HG03575 (cell line): ENCODE results near the gene NCKAP5.

Experiments used
- ATAC-seq: cut with Tn5 transposase; IDR thresholded peaks from one replicate; pipeline ENCODE4 v1.9.1; 2021; ENCODE audit not compliant: unreplicated experiment, insufficient number of reproducible peaks, low FRiP score; ENCODE audit errors: extremely low read depth

NCKAP5 gene

DNA sequence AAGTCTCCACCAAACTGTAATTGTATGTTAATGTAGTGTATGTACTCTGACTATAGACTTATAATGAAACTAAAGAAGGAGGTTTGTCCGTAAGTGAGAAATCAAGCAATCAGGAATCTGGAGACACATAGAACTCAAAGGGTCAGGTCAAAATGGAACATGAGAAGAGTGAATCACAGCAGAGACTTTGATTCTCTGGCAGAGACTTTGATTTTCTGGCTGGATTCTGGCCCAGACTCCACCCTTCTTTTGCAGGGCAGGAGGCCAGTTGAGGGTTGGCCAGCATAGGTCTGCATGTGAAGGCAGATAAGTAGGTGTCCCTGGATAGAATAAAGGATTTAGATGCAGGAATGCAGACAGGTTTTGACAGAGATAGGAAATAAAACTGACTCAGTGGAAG lies 11.0 kb upstream of the NCKAP5 start:
- ATAC-seq, result no peak

DNA sequence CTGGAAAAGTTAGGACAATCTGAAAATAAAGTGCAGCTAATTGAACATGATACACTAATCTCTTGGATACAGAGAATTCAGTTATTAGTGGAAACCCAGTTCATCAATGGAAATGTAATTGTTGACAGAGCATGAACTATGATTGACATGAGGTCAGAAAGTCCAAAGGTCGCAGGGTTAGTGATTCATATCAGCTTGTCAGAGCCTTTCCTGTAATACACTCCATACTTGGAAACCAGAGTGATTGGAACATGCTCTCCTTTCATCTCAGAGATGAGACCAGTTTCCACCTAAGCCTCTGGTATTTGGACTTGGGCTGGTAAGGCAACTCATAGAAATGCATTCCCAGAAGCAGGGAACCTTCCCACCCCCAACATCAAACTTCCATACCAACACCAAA lies 8.5 kb upstream of the NCKAP5 start:
- no peak for ATAC-seq

- ATAC-seq, result no peak
These were observed 6.4 kb upstream of the NCKAP5 start for GRCh38 chr2:133574620-133575019.

DNA sequence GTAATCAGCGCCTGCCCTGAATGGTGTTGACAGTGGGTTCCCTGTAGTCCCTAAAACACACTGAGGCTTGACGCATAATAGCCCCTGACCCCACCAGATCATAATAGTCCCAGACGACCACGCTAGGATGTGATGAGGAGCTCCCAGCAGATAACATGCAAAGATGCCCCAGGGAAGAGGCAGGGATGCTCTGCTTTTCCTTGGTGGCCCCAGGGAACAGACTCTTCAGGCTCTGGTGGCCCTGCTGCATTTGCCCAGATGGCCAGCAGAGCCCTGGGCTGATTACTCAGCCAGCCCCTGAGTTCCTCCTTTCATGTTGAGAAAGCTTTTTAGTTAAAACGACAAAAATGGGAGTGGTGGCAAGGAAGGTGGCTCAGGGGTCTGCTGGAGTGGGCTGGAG lies 5.9 kb upstream of the NCKAP5 start:
- no peak for ATAC-seq

DNA sequence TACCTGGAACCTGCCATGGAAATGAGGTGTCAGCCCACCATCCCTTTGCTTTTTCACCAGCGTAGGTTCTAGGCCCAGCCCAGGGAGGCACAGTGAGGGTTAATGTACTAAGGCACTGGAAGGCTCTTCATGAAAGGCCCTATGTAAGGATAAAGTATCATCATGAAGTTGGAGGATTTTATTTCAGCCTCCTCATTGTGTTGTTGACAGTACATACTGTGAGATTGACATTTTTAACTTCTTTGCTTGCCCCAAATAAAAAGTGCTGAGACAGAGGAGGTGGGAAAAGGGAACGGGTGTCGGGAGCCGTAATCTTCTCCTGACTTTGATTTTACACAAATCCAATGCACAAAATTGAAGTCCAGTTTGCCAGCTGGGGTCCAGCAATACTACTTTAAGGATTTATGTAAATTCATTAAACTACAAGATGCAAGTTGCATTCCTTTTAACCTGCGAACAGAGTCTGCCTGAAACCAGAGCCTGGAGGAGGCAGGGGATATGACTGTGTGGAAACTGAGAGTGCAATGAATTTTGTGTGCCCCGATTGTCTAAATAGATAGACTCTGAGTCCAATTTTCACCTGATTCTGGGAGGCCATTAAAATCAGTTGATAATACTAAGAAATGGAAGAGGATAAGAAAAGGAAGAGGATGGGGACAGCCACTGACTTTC lies 5.4 kb upstream of the NCKAP5 start:
- no peak for ATAC-seq

DNA sequence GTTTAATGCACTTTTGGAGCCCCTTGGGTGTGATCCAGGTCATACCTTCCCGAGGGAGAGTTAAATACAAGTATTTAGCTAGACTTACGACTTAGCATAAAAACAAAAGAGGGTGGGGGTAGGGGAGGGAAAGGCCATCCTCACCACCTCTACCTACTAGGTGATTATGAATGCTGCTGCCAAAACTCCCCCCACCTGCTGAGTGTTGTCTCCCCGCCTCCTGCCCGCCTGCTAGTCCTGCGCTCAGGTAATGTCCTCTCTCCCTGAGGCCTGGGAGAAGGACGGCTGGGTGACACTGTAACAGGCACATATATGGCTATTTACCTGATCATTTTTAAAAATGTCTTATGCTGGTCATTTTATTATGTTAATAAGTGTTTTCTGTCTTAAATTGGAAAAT lies 3.0 kb upstream of the NCKAP5 start:
- ATAC-seq, result no peak

DNA sequence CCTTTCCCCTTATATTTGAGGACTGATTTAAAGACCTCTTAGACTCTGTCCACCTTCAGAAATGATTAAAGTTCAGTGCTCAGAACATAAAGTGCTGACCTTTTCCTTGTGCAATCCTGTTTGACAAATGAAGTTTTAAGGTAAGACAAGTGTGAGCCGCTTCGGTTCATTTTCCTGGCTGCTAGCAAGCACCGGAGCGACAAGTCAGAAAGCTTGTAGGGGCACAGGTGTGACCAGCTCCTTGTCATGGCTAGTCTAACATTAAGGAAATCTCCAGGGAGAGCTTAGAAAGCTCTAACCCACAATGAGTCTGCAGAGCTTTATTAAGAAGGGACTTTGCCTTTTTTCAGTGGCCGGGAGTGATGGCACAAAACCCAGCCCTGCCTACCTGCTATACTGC lies 2.3 kb upstream of the NCKAP5 start:
- no peak for ATAC-seq

DNA sequence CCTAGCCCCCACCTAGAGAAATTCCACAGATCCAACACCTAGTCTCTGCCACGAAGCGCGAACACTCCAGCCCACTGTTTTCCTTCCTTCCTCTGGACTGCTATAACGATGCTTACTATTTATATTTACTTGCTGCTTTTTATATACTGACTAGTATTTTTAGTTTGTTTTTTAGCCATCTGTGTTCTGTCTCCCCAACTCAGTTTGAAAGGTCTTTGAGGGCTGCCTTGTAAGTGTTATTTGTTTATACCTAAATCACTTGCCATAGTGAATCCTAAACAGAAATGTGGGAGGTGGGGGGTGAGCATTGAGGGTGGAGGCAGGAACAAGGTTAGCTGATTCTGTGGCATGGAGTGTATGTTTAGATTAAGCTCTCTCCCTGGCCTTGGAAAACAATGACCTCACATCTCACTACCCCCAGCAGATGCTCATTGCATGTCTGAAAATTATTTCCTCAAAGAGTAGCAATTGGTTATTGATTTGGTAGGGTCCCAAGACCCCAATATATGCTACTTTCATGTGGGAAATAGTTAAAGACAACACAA lies 1.1 kb upstream of the NCKAP5 start:
- ATAC-seq, result no peak

DNA sequence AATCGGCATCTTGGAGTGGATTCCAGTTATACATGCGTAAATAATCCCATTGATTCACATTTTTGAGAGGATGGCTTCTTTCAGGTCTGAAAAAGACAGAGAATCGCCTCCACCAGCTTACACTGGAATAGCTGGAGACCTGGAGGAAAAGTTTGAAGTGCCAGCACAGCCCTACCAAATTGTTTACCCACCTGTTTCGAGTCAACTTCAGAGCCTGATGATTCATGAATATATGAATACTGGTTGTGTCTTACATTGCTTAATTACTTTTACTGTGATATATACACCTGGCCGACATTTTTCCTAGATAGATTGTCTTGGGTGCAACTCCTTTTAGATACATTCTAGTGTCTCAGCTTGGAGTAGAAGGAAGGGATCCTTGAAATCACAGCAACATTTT lies 335 bp upstream of the NCKAP5 start:
- no peak for ATAC-seq

DNA sequence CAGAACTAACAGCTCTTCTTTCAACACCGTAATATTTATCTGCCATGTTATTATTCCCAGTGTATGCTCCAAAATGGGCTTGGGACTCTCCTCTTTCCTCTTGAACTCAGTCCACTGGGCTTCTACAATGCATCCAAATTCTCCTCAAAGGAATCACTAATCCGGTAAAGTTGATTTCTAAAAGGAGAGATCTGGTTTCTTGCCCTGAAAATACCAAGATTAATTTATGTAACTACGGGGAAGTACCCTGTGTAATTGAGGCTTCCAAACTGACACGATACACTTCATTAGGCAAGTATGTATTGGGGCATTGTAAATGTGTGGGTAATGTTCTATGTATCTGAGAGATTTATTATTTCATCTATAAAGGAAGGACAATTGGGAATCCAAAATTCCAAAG lies 5.7 kb downstream of the NCKAP5 start:
- no peak for ATAC-seq

DNA sequence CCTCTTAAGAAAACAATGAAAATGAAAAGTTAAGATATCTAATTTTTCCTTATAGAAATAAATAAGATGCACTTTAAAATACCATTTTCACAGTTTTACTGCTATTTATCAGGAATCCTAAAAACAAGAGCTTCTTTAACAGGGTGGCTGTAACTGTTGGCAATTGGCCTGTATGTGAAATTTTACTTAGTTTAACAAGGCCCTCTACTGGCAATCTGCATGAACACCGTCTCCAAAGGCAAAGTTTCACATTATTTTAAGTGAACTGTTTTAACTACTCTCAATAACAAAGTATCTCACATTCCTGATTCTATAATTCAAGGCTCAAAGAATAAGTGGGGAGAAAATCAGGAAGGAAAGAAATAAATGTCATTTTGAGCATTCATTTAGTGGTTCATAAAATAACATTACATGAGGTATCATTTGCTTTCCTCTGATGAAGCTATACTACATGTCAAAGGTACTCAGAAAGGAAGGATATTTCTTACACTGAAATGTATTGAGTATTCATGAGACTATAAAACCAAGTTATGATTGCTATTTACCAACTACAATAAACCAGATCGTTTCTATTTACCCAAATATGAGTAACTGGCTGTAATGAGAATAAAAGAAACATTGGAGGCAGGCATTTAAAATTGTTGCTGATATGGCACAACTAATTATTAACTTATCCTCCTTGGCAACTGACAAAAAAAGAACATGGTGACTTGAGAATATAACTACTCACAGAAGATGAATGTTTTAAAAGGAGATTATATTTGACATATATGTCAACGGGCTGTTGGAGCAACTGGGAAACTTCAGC lies 7.0 kb downstream of the NCKAP5 start:
- no peak for ATAC-seq

GRCh38 chr2:133557614-133558013 lies 10.6 kb downstream of the NCKAP5 start:
- no peak for ATAC-seq

- no peak for ATAC-seq
These were observed 14.3 kb downstream of the NCKAP5 start for GRCh38 chr2:133553838-133554408.

GRCh38 chr2:133553251-133553650 lies 15.0 kb downstream of the NCKAP5 start:
- ATAC-seq, result no peak

GRCh38 chr2:133552821-133553220 lies 15.4 kb downstream of the NCKAP5 start:
- no peak for ATAC-seq

GRCh38 chr2:133541797-133542196 lies 26.5 kb downstream of the NCKAP5 start:
- no peak for ATAC-seq

GRCh38 chr2:133541376-133541775 lies 26.9 kb downstream of the NCKAP5 start:
- ATAC-seq, result no peak

GRCh38 chr2:133532919-133533318 lies 35.3 kb downstream of the NCKAP5 start:
- ATAC-seq, result no peak

GRCh38 chr2:133531382-133531781 lies 36.9 kb downstream of the NCKAP5 start:
- ATAC-seq, result no peak

DNA sequence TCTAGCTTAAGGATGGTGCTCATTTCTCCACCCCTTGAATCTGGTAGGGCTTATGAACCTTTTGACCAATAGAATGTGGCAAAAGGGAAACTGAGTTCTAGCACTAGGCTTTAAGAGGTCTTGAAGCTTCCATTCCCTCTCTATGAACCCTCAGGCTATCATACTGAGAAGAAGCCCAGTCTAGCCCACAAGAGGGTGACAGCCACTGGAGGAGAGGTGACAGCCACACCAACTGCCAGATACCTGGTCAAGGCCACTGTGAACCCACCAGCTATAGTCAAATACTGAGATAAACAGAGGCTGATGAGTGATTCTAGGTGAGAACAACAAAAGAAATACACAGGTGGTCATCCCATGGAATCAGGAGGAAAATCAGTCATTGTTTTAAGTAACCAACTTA lies 37.6 kb downstream of the NCKAP5 start:
- ATAC-seq, result no peak
